ENCODE data around the gene ASTN2.

DNA sequence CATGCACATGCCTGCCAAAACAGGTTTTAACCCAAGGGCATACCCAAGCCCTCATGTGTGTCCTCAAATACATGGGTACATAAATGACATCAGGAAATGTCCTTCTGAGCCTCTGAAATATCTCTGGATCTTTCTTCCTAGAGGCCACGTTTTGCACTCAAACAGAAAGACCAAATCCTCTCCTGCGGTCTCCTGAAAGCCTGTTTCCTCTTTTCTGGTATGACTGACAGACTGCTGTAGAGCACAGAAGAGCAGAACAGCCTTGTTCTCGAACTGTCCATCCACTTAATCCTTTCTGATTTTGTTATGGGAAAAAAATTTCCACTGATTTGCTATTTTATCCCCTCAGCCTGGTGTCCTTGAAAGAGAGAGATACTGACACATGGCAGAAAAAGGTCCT lies 107.2 kb downstream of the ASTN2 start:
- TF ChIP-seq POLR2A (IDR thresholded peaks at IDR 0.05; ENCODE audit: extremely low read depth, insufficient read length), result no peak
- TF ChIP-seq, protein P1, sequence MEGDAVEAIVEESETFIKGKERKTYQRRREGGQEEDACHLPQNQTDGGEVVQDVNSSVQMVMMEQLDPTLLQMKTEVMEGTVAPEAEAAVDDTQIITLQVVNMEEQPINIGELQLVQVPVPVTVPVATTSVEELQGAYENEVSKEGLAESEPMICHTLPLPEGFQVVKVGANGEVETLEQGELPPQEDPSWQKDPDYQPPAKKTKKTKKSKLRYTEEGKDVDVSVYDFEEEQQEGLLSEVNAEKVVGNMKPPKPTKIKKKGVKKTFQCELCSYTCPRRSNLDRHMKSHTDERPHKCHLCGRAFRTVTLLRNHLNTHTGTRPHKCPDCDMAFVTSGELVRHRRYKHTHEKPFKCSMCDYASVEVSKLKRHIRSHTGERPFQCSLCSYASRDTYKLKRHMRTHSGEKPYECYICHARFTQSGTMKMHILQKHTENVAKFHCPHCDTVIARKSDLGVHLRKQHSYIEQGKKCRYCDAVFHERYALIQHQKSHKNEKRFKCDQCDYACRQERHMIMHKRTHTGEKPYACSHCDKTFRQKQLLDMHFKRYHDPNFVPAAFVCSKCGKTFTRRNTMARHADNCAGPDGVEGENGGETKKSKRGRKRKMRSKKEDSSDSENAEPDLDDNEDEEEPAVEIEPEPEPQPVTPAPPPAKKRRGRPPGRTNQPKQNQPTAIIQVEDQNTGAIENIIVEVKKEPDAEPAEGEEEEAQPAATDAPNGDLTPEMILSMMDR (IDR thresholded peaks at IDR 0.05; ENCODE audit: low read depth, low read length), result no peak
